GM19193 (cell line): ENCODE results near the gene WDR36.

Experiments used
- POLR2A ChIP-seq: IDR thresholded peaks from 4 replicates; pipeline ENCODE4 v1.6.1; 2011; ENCODE audit not compliant: insufficient read depth, insufficient read length; ENCODE audit errors: extremely low read depth

The WDR36 gene

DNA sequence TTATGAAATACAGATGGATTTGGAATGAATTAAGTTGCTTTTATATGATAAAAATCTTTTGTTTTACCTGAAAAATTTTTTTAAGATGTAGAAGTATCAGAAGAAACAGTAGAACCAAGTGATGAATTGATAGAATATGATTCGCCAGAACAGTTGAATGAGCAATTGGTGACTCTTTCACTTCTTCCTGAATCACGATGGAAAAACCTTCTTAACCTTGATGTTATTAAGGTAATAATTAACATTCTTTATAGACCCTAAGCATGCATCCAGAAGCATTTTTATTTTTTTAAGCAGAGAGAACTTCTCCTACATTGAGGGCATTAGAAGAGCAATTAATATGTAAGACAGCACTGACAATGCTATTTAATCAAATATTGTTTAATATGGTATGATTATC is 28.8 kb downstream of the WDR36 start:
- TF ChIP-seq POLR2A: no peak

- TF ChIP-seq POLR2A: no peak
Measured at GRCh38 chr5:111121926-111122325, 29.8 kb downstream of the WDR36 start.

GRCh38 chr5:111122398-111122797 is 30.2 kb downstream of the WDR36 start:
- no peak for TF ChIP-seq POLR2A

GRCh38 chr5:111124793-111125192 is 32.6 kb downstream of the WDR36 start:
- TF ChIP-seq POLR2A: no peak

DNA sequence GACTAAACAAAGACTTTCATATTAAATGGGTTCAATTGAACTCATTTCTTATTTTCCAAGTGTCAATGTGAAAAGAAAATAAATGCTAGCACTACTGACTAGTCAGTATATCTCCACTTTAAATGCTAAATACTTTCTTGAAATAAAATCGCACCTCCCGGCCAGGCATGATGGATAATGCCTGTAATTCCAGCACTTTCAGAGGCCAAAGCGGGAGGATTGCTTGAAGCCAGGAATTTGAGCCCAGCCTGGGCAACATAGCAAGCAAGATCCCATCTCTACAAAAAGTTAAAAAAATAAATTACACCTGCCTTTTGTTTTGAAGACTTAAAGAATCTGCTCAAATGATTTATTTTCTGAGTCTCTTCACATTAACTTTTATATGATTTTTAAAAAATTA is 34.7 kb downstream of the WDR36 start:
- no peak for TF ChIP-seq POLR2A

DNA sequence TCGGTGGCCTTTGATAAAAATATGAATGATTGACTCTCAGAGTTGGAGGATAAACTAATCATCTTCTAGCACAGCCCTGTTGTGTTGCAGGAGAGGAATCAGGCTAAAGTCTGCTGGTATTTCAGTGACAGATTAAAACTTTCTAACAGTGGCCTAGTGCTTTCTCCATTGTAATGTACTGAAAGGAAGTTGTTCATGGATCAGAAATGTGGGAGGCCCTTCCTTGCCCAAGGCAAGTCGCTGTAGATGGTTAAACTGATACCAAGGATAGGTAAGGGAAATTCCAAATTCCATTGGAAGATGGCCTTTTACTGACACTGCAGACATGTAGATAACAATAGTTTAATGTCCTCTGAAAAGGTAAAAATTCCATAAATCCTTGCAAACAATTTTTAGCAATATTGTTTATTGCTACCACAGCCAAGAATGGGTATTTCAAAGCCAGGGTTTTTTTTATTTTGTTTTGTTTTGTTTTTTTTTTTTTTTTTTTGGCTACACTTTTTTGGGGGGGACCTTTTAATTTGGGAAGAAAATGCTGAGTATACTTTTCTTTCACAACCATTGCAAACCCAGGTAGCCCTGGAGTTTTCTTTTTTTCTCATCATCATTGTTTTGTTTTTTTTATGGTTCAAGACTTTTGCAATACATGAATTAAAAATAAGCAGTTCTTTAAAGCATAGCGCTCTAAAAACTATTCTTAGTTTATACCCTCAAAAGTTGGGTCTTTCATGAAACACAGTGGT is 35.5 kb downstream of the WDR36 start:
- no peak for TF ChIP-seq POLR2A

DNA sequence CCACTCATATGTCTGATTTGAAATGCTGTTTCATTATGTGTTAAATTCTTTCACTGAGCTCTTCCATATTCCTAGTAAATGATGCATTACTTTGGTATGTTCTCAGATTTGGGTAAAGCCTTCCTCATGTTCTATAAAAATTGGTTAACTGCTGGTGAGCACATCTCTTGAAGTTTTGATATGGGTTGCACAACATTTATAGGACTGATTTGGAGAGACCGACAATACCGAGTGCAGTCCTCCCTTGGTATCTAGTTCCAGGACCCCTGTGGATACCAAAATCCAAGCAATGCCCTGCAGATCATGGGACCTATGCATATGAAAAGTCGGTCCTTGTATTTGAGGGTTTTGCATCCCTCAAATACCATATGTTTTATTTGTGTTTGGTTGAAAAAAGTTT is 37.8 kb downstream of the WDR36 start:
- no peak for TF ChIP-seq POLR2A

- TF ChIP-seq POLR2A: no peak
Measured at GRCh38 chr5:111131356-111131755, 39.2 kb downstream of the WDR36 start.

- TF ChIP-seq POLR2A: no peak
Measured at GRCh38 chr5:111132076-111132475, 39.9 kb downstream of the WDR36 start.

DNA sequence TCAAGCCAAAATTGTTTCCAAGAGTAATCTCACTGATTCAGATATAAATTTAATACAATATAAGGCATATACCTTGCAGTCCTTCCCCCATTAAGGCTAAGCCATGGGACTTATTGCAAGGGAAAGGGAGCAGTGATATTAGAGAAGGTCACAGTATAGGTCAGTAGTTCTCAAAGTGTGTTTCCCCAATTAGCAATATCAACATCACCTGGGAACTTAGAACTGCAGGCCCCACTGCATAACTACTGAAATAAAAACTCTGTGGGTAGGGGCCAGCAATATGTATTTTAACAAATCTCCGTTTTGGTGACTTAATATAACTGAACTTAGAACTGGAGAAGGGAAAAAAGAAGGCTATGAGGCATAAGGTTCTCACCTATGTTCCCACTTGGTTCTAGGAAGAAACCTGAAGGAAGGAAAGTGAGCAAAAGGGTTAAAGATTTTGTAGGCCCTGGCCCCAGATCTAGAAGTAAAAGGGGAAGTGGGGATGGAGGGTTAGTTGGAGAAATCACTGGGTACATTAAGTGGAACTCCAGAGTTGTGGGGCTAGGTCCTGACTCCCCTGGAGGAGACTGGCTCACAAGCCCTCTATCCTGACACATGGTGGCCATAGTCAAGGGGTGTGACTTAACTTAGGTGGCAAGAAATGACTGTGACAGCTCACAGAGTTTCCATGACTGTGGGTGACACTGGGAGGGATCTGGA is 40.7 kb downstream of the WDR36 start:
- TF ChIP-seq POLR2A: no peak

- TF ChIP-seq POLR2A: no peak
Measured at GRCh38 chr5:111133436-111133751, 41.2 kb downstream of the WDR36 start.

- no peak for TF ChIP-seq POLR2A
Measured at GRCh38 chr5:111134087-111134486, 41.9 kb downstream of the WDR36 start.

DNA sequence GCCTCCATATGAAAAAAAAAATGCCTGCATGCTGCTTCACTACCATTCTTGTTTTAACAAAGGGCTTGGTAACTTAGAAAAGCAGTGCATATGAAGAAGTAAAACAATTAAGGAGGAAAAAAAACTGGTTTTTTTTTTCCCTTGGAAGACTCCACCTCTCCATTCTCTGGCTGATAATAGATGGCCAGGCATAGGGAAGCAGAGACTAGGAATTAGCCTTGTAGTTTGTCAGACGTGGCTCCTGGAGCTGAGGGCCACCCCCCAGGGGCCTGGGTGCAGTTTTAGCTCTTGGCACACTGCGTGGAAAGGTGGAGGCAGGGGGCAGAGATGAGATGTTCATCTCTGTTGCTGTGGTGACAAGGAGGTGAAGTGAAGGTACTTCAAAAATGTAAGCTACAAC is 42.7 kb downstream of the WDR36 start:
- TF ChIP-seq POLR2A: no peak

DNA sequence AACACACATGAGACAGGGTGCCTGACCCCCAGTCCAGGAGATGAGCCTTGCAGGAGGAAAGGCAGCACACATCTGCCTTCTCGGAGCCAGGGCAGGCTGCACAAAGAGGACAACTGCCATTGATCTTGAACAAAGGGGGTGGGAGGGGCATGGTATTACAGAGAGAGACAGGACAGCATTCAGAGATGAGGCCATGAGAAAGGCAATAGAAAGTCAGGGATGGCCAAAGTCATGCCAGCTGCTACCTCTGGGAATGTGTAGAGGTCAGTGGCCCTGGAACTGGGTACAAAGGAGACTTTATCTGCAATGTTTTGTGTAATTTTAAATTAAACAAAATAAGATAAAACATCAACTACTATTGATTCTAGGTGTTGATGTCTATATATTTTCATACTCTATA is 43.2 kb downstream of the WDR36 start:
- TF ChIP-seq POLR2A: no peak

- TF ChIP-seq POLR2A: no peak
Measured at GRCh38 chr5:111135946-111136345, 43.8 kb downstream of the WDR36 start.

GRCh38 chr5:111138096-111138495 is 45.9 kb downstream of the WDR36 start:
- no peak for TF ChIP-seq POLR2A
